GM19397 (cell line): Measurements from ENCODE around the gene SEMA5B.

Experiments used
- ATAC-seq: cut with Tn5 transposase; IDR thresholded peaks from one replicate; pipeline ENCODE4 v1.9.1; 2021; ENCODE audit warnings: mild to moderate bottlenecking, moderate library complexity; ENCODE audit not compliant: unreplicated experiment

SEMA5B gene

DNA sequence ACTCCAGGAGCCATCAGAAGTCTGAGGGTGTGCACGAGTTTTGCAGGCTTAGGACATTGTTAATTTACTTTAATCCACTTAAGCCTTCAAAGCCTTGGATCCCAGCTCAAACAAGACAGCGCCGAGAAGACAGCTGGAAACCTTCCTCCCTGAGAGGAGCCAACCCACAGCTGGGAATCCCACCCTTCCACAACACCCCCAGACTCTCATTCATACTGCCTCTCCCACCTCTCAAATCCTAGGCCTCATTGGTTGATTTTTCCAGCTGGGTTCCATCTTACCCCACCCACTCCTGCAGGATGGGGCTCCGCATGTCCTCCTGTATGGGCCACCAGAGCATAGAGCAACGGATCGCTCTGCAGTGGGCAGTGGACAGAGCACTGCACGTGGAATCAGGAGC, 80.4 kb downstream of the SEMA5B start:
- ATAC-seq = no peak

DNA sequence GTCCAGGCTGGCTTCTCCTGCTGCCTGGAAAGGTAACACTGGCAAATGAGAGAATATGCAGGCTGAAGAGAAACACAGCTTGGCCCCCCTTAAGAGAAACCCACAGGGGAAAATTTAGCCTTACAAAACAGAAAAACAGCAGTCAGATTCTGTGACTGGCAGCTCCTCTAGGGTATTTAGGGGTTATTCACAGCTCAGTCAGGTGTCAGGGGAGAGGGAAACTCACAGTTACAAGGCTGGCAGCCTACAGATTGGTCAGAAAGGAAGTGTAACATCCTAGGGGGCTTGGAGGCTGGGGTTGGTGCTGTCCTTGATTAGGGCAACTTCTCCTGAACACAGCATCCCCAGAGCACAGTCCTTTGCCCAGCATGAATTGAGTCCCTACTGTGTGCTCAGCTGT, 81.4 kb downstream of the SEMA5B start:
- no peak for ATAC-seq

DNA sequence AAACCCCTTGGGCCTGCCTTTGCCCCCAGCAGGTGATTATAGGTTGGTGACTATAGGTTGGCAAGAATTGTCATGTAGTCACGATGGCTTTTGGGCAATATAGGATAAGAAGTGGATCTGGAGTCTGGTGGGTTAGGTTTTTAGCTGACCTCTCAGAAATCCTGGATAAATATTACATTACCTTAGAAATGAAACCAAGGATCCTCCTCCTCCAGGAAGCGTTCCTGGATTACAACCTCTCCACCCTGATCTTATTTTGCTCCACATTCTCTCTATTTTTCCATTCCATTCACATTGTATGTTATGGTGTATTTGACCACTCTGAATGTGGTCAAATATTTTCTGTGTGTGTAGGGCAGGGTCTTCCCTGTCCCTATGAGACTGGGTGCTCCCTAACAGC, 82.3 kb downstream of the SEMA5B start:
- no peak for ATAC-seq

DNA sequence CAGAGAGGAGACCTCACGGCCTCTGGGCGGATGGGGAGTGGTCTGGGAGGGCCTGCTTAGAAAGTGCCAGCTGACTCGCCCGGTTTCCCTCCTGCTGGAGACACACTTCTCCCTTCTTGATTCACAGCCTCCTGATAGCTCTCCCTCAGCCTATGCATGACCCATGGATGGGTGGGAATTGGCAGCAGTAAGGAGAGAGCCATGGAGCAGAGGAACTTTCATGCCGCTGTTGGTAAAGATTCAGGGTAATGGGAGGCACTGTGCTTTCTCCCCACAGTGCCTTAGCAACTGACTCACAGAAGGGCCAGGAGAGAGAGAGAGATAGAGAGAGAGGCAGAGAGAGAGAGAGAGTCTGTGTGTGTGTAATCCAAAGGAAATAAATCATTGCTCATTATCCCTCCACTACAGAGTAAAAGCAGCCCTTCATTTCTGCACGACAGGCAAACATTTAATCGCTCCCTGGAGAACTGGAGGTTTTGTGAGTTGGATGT, 82.8 kb downstream of the SEMA5B start:
- no peak for ATAC-seq

DNA sequence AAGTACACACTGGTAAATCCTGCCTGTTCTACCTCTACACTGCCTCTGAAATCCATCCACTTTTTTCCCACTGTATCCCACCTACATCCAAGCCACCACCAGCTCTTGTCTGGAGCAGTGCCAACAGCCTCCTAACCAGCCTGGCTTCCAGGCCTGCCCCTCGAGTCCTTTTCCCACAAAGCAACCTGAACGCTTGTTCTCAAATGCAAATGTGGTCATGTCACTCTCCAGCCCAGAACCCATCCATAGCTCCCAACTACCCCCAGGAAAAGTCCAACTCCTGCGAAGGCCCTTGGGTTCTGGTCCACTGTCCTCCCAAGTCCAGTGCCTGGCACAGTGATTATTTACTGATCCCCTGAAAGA, 83.8 kb downstream of the SEMA5B start:
- ATAC-seq = no peak

DNA sequence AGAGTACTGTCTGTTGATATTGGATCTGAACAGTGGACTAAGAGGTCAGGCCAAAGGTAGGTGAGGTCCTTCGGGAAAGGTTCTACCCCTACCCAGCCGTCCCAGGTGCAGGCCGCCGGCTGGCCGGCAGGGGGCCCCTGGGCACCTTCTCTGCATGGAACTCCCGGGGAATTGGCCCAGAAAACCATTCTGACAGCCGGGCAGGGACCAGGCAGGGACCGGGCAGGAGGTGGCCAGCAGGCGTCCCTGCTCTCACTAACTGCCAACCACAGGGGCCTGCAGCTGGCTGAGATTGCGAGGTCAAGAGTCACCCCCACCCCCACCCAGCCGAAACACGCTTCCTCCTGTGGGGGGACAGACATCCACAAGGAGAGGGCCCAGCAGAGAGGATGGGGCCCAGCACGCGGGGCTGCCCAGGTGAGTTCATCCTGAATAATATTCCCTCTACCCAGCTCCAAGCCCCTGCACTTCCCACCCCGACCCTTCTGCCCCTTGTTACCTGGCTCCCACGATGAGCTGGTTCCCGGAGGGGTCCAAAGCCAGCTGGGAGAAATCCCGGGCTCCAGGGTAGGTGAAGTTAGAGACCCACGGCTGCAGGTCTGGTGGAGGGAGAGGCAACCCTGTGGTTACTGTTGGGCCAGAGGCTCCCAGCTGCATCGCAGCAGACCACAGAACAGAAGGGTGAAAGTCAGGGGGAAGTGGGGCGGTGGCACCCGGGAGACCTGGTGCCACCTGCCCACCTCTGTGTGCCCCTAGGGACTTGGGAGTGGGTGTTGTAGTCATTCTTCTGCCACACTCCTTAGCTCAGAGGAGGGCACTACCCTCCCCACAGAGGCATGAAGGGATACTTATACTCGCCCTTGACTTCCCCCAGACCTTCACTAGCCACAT, 84.4 kb downstream of the SEMA5B start:
- ATAC-seq = no peak

DNA sequence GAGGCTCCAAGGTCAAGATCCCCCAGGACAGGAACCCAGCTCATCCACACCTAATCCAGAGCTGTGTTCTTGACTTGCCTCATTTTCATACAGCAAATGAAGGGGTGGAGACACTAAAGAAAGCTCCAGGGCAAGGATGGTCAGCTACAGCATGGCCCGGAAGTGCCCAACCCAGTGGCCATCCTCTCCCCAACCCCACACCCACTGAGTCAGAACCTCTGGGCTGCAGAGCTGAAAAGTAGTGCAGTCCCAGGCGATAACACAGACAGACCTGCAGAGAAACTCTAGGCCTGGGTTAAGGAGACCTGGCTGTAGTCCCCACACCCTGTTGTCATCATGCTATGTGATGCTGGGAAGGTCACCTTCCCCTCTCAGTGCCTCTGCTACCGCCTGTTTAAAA, 85.3 kb downstream of the SEMA5B start:
- no peak for ATAC-seq

DNA sequence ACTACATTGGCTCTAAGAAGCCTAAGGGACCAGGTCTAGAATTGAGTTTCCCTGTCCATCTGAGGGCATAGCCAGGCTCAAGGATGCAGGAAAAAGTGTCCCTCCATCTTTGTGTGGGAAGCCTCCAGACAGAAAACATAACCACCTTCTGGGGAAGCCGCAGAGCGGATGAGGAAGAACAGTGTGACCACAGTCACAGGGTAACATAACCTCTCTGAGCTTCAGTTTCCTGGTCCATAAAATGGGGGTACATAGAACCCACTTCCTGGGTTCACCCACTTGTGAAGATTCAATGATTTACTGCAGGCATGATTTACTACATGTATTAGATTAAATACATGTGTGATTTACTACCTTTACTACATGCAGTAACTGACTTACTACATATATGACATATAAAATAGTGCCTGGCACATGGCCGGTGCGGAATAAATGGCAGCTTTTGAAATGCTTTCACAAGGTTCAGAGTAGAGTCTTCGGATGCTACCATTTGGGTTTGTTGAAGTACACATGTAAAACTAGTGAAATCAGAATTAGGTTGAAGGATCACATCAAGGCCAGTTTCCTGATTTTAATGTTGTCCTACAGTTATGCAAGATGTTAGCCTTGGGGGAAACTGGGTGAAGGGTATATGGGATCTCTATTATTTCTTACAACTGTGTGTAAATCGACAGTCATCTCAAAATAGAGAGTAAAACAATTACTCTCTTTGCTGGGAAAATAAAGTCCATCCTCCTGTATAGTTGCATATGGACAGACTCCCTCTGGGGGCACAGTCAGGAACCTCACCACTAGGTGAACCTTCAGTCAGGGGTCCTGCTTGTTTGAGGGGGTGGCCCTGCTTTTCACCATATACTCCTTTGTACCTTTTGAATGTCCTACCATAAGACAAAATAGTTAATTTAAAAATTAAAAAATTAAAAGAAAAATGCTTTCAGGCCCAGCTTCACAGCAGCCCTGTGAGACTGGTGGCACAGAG, 86.0 kb downstream of the SEMA5B start:
- ATAC-seq = no peak

DNA sequence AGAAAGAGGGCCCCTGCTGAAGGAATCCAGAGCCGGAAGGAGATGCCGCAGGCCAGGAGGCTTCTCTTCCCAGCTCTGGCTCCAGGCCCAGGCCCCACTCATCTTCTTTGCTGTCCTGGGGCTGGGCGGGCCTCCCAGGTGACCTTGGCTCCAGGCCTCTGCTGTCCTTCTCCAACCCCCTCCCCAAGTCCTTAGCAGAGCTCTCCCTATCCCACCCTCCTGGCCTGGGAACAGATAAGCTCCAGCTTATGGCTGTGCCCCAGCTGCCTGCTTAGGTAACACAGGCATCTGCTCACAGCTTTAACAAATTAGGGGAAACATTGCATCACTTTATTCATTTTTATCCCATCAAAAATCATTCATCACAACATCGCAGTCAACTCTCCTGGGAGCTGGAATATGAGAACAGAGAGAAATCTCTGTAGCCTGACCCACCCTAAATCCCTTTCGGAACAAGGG, 86.9 kb downstream of the SEMA5B start:
- no peak for ATAC-seq

DNA sequence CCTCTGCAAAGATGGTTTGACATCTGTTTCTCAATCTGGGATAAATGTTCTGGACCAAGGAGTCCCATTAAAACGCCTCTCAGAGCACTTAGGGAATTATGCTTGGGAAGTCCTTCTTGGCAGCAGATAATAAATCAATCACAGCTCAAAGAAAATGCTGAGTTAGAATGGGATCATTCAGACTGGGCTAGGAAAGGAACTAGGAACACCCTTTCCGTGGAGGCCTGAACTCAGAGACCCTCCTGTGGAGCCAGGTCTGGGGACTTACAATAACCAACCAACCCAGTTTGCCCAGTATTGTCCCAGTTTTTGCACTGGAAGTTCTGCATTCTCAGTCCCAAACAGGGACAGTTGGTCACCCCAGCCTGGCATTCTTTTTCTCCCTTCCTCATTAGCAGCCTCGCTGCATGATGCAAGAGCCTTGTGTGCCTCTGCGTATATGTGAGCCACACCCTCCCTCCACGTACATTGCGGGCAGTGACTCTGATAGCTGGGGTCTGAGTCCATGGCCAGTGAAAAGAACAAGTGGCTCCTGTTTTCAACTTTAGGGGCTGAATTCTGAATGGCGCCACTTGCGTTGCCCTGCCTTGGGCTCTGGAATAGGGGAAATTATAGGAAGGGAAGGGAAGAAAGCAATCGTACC, 88.7 kb downstream of the SEMA5B start:
- no peak for ATAC-seq

DNA sequence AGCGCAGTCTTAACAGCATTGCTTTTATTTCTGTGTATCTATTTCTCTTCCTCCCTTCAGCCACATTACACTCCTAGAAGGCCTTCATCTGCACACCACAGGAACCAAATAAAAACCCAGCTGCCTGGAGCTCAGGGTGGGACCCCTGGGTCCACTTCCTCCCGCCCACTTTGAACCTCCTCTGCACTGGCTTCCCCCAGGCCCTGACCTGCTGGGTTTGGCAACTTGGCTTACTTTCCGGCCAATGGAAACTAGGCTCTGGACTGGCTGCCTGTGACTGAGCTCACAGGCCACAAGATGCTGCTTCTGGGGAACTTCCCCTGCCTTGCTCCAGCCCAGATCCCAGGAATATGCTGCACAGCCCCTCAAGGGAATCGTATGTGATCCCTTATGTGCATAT, 89.8 kb downstream of the SEMA5B start:
- ATAC-seq = no peak

DNA sequence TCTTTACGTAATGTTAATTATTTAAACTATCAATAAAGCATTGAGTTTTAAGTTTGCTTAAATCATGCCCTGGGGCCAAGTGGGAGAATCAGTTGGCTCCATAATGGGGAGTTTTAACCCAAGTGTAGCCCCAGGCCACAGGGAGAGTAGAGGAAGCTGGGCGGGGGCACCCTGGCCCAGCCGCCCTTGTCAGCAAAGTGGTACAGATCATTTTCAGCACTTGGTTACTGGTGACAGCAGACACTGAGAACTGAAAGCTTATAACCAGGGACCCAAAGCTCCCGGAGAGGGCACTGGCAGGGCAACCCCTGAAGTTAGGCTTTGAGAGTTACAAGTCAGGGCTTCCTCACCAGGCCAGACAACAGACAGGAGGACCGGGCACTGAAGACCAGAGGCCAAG, 90.6 kb downstream of the SEMA5B start:
- no peak for ATAC-seq

DNA sequence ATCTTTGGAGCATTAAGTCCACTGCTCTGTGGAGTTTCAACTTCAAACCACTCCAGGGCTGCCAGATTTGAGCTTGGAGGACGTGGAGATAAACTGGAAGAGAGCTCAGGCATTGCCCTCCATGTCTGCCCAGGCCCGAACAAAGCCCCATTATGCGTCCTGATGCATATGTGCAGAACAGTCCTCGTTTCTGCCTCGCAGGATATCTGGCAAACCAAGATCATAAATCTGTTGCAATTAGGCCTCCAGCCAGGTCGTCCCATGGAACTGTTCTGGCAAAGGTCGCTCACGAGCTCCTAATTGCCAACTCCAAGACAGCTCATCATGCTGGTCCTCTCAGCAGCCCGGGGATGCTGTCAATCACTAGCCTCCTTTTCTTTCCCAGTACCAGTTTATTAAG, 91.2 kb downstream of the SEMA5B start:
- no peak for ATAC-seq

DNA sequence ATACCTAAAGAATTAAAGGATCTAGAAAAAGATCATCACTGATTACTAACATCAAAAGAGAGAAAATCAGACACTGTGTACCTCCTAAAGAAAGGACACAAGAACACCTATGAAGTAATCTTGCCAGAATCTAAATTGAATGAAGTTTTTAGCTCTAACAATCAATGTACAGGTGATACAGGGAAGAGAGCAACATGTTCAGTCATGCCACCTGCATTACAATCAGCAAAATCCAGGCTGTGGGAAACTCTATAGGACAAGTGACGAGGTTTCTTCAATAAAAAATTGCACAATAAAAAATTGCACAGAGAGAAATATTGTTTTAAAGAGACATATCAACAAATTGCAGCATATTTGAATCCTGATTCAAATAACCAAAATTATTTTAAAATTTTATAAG, 93.3 kb downstream of the SEMA5B start:
- ATAC-seq = no peak

DNA sequence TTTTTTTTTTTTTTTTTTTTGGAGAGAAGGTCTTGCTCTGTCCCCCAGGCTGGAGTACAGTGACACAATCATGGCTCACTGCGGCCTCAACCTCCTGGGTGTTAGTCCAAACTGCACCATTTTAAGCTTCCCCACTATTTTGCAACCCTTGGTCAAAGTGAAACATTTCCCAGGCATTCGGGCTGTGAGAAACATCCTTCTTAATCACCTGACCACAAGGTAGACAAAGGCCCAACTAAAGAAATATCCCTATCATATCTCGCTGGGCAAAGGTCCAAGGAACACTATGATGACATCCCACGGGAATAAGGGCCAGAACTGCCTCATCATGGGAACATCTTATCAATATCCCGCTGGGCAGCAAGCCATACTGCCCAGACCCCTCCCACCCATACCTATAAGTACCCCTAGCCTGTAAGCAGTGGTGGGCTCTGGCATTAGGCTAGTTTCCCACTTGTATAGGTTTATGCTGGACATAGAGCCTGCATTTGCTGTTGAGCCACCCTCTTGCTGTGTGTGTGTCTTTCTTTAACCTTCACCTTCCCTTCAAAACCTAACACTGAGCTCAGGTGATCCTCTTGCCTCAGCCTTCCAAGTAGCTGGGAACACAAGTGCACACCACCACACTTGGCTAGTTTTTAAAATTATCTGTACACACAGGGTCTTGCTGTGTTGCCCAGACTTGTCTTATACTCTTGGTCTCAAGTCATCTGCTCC, 95.2 kb downstream of the SEMA5B start:
- no peak for ATAC-seq

DNA sequence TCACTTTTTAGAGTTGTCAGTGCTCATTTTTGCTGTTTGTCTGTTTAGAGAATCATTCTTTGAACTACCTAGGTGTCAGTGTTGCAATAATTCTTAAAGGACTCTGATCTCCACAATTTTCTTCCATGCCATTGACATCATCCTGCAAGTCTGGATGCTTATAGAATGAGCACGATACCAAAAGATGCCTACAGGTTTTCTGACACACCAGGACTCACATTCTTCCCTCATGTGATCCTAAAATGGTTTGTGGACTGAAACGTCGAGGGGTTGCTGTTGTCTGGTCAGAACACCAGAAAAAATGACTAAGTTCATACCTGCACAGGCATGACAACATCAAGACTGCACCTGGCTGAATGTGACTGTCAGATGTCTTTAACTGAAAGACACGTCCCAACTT, 95.9 kb downstream of the SEMA5B start:
- ATAC-seq = no peak

DNA sequence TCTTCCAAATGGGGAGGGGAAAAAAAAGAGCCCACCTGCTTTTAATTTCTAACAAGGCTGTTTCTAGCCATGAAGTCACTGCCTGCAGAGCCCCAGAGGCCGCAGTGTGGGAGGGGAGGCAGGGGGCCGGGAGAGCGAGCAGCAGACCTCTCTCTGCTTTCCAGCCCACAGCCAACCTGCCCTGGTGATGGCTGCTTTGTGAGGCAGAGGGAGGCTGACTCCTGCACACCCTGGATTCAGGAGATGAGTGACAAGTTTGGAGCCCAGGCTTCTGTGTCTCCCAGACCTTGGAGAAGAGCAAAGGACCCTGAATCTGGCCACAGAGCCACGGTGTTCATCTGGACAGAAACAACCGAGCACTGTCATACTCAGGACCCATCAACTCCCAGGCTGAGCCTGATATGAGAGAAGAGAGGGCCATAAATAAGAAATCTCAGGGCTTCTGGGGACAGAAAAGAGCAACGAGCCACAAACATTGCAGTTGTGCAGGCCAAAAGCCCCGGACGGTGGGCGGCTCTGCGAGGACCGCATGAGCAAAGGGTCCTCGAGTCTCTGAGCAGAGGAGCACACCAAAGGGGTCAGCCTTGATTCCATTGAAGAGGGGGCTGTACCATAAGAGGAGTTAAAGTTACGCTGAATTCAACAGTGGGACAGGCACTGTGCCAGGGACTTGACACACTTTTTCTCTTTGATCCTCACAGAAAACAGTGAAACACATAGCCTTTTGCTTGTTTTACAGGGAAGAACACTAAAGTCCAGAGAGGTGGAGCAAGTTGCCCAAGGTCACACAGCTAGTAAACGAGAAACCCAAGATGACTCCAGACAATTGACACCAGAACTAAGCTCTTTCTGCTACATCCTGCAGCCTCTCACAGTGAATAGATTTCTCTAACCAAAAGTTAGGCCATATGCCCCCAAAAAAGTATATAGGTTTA, 97.2 kb downstream of the SEMA5B start:
- ATAC-seq = no peak

DNA sequence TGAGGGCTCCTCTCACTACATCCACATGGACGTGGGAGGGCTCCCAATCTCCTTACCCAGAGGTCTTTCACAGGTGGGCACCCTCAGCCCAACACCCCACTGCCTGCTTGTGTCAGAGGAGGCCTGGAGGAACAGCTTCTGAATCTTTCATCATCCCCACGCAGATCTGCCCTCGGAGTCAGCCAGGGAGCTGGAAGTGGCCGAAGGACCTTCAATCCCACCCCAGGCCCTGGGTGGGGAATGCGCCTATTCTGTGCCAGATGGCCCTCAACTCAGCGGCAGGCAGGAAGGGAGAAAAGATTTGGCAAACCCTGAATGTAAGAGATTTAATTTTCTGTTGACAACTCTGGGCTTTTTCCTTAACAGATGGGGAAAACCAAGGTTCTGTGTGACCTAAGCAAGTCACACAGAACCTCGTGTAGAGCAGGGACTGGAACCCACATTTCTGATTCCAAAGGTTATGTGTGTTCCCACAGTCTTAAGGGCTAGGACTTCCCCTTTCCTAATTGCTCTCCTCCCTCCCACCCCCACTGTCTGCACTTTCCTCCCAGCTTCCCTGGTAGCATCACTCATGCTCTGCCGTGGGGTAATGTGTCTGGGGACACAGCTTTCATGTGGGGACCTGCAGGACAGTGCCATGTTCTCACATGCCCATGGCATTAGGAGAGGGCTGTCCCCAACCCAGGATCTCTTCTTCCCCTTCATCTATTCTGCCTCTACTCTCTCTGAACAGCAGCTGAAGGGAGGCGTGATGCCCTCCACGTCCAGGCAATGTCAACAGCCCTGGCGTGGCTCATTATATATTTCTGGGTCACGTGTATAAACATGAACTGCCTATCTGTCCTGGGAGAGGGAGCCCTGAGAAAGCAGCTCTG, 98.1 kb downstream of the SEMA5B start:
- ATAC-seq = no peak
